ENCODE results near the gene CCDC149.

The CCDC149 gene

GRCh38 chr4:24781999-24782745, 130.7 kb downstream of the CCDC149 start:
- no peak overlapping the region for H3K4me2 ChIP-seq (ENCODE audit: low read length)
- no peaks in the 10 kb centered on the region for H3K9me3 ChIP-seq (replicated peaks; ENCODE audit: low read length)
- H3K4me1 ChIP-seq (ENCODE audit: control insufficient read depth, insufficient read depth, low read length), result peaks cover 17% of the 10 kb centered on the region
- H3K36me3 ChIP-seq (ENCODE audit: insufficient read depth, low read length), result no peaks in the 10 kb centered on the region
- peaks cover 16% of the 10 kb centered on the region for H3K27me3 ChIP-seq (ENCODE audit: control insufficient read depth, insufficient read depth, low read length)
- H3K9ac ChIP-seq (ENCODE audit: low read depth, low read length), result no peak overlapping the region
- H3K4me3 ChIP-seq (ENCODE audit: low read length), result no peak overlapping the region

GRCh38 chr4:24780936-24781495, 131.8 kb downstream of the CCDC149 start:
- Histone ChIP-seq H3K36me3 (ENCODE audit: insufficient read depth, low read length) (no peaks in the 10 kb centered on the region), H3K4me3 (ENCODE audit: low read length) (no peak overlapping the region), H3K9ac (ENCODE audit: low read depth, low read length) (no peak overlapping the region), H3K4me2 (ENCODE audit: low read length) (no peak overlapping the region), H3K27me3 (ENCODE audit: control insufficient read depth, insufficient read depth, low read length) (peaks cover 16% of the 10 kb centered on the region), H3K9me3 (replicated peaks; ENCODE audit: low read length) (no peaks in the 10 kb centered on the region), H3K4me1 (ENCODE audit: control insufficient read depth, insufficient read depth, low read length) (peaks cover 17% of the 10 kb centered on the region)

GRCh38 chr4:24778464-24779225, 134.2 kb downstream of the CCDC149 start:
- Histone ChIP-seq H3K9me3 (replicated peaks; ENCODE audit: low read length) (no peaks in the 10 kb centered on the region), H3K9ac (ENCODE audit: low read depth, low read length) (no peak overlapping the region), H3K4me3 (ENCODE audit: low read length) (no peak overlapping the region), H3K36me3 (ENCODE audit: insufficient read depth, low read length) (no peaks in the 10 kb centered on the region), H3K4me1 (ENCODE audit: control insufficient read depth, insufficient read depth, low read length) (peaks cover 30% of the 10 kb centered on the region), H3K4me2 (ENCODE audit: low read length) (no peak overlapping the region), H3K27me3 (ENCODE audit: control insufficient read depth, insufficient read depth, low read length) (peaks cover 11% of the 10 kb centered on the region)

GRCh38 chr4:24777536-24778463, 135.0 kb downstream of the CCDC149 start:
- H3K27me3 ChIP-seq (ENCODE audit: control insufficient read depth, insufficient read depth, low read length), result peaks cover 8% of the 10 kb centered on the region
- H3K36me3 ChIP-seq (ENCODE audit: insufficient read depth, low read length), result no peaks in the 10 kb centered on the region
- H3K9me3 ChIP-seq (replicated peaks; ENCODE audit: low read length), result no peaks in the 10 kb centered on the region
- H3K9ac ChIP-seq (ENCODE audit: low read depth, low read length), result no peak overlapping the region
- no peak overlapping the region for H3K4me3 ChIP-seq (ENCODE audit: low read length)
- H3K4me1 ChIP-seq (ENCODE audit: control insufficient read depth, insufficient read depth, low read length), result peaks cover 30% of the 10 kb centered on the region
- H3K4me2 ChIP-seq (ENCODE audit: low read length), result no peak overlapping the region

GRCh38 chr4:24775750-24776149, 137.1 kb downstream of the CCDC149 start:
- no peaks in the 10 kb centered on the region for H3K27me3 ChIP-seq (ENCODE audit: control insufficient read depth, insufficient read depth, low read length)
- H3K4me3 ChIP-seq (ENCODE audit: low read length), result no peak overlapping the region
- no peaks in the 10 kb centered on the region for H3K36me3 ChIP-seq (ENCODE audit: insufficient read depth, low read length)
- peaks cover 34% of the 10 kb centered on the region for H3K4me1 ChIP-seq (ENCODE audit: control insufficient read depth, insufficient read depth, low read length)
- H3K9ac ChIP-seq (ENCODE audit: low read depth, low read length), result no peak overlapping the region
- H3K4me2 ChIP-seq (ENCODE audit: low read length), result no peak overlapping the region
- no peaks in the 10 kb centered on the region for H3K9me3 ChIP-seq (replicated peaks; ENCODE audit: low read length)

- no peak overlapping the region for H3K4me3 ChIP-seq (ENCODE audit: low read length)
- no peak overlapping the region for H3K4me2 ChIP-seq (ENCODE audit: low read length)
- no peaks in the 10 kb centered on the region for H3K27me3 ChIP-seq (ENCODE audit: control insufficient read depth, insufficient read depth, low read length)
Measured at GRCh38 chr4:24775032-24775605, 137.7 kb downstream of the CCDC149 start.

GRCh38 chr4:24774452-24774851, 138.4 kb downstream of the CCDC149 start:
- H3K4me1 ChIP-seq (ENCODE audit: control insufficient read depth, insufficient read depth, low read length), result peaks cover 47% of the 10 kb centered on the region

More at GRCh38 chr4:24775032-24775605, 137.7 kb downstream of the CCDC149 start:
- Histone ChIP-seq H3K9me3 (replicated peaks; ENCODE audit: low read length) (no peaks in the 10 kb centered on the region), H3K9ac (ENCODE audit: low read depth, low read length) (no peak overlapping the region), H3K4me1 (ENCODE audit: control insufficient read depth, insufficient read depth, low read length) (peaks cover 41% of the 10 kb centered on the region), H3K36me3 (ENCODE audit: insufficient read depth, low read length) (no peaks in the 10 kb centered on the region)

GRCh38 chr4:24772952-24773351, 139.9 kb downstream of the CCDC149 start:
- peaks cover 35% of the 10 kb centered on the region for H3K4me1 ChIP-seq (ENCODE audit: control insufficient read depth, insufficient read depth, low read length)
- H3K9ac ChIP-seq (ENCODE audit: low read depth, low read length), result no peak overlapping the region
- H3K4me3 ChIP-seq (ENCODE audit: low read length), result no peak overlapping the region

More at GRCh38 chr4:24774452-24774851, 138.4 kb downstream of the CCDC149 start:
- H3K4me3 ChIP-seq (ENCODE audit: low read length), result no peak overlapping the region
- H3K9me3 ChIP-seq (replicated peaks; ENCODE audit: low read length), result no peaks in the 10 kb centered on the region
- H3K4me2 ChIP-seq (ENCODE audit: low read length), result no peak overlapping the region
- H3K36me3 ChIP-seq (ENCODE audit: insufficient read depth, low read length), result no peaks in the 10 kb centered on the region
- H3K27me3 ChIP-seq (ENCODE audit: control insufficient read depth, insufficient read depth, low read length), result no peaks in the 10 kb centered on the region
- H3K9ac ChIP-seq (ENCODE audit: low read depth, low read length), result no peak overlapping the region

GRCh38 chr4:24772061-24772705, 140.7 kb downstream of the CCDC149 start:
- H3K27me3 ChIP-seq (ENCODE audit: control insufficient read depth, insufficient read depth, low read length), result no peaks in the 10 kb centered on the region
- no peaks in the 10 kb centered on the region for H3K9me3 ChIP-seq (replicated peaks; ENCODE audit: low read length)
- no peak overlapping the region for H3K9ac ChIP-seq (ENCODE audit: low read depth, low read length)
- H3K36me3 ChIP-seq (ENCODE audit: insufficient read depth, low read length), result no peaks in the 10 kb centered on the region
- H3K4me3 ChIP-seq (ENCODE audit: low read length), result no peak overlapping the region
- H3K4me1 ChIP-seq (ENCODE audit: control insufficient read depth, insufficient read depth, low read length), result peaks cover 30% of the 10 kb centered on the region
- no peak overlapping the region for H3K4me2 ChIP-seq (ENCODE audit: low read length)

More at GRCh38 chr4:24772952-24773351, 139.9 kb downstream of the CCDC149 start:
- no peaks in the 10 kb centered on the region for H3K27me3 ChIP-seq (ENCODE audit: control insufficient read depth, insufficient read depth, low read length)
- no peaks in the 10 kb centered on the region for H3K36me3 ChIP-seq (ENCODE audit: insufficient read depth, low read length)
- no peaks in the 10 kb centered on the region for H3K9me3 ChIP-seq (replicated peaks; ENCODE audit: low read length)
- no peak overlapping the region for H3K4me2 ChIP-seq (ENCODE audit: low read length)

GRCh38 chr4:24771241-24771640, 141.6 kb downstream of the CCDC149 start:
- Histone ChIP-seq H3K9me3 (replicated peaks; ENCODE audit: low read length) (no peaks in the 10 kb centered on the region), H3K4me1 (ENCODE audit: control insufficient read depth, insufficient read depth, low read length) (peaks cover 30% of the 10 kb centered on the region), H3K27me3 (ENCODE audit: control insufficient read depth, insufficient read depth, low read length) (no peaks in the 10 kb centered on the region), H3K36me3 (ENCODE audit: insufficient read depth, low read length) (no peaks in the 10 kb centered on the region), H3K4me3 (ENCODE audit: low read length) (no peak overlapping the region), H3K4me2 (ENCODE audit: low read length) (no peak overlapping the region), H3K9ac (ENCODE audit: low read depth, low read length) (no peak overlapping the region)
